Bone marrow (tissue), 2 donors: ENCODE measurements around the gene ZNF747.

Experiments
- DNase-seq, 2 donors: peaks; one replicate each; lab custom pipeline; 2025; lab: John Stamatoyannopoulos, UW

The ZNF747 gene

GRCh38 chr16:30534368-30535105 lies at the start of gene ZNF747:
Gene ZNF747 (minus strand): TSS chr16:30534858. CDS start chr16:30534679, 179 bp downstream.
- DNase-seq, result peak; percentile 50 to 68

GRCh38 chr16:30582611-30583340 lies 48.1 kb upstream of the ZNF747 start:
- no peak for DNase-seq

- no peak for DNase-seq
Measured at GRCh38 chr16:30581457-30581856, 46.8 kb upstream of the ZNF747 start.

- DNase-seq, result no peak
Measured at GRCh38 chr16:30574678-30575077, 40.0 kb upstream of the ZNF747 start.

- peak; percentile 89 to 98 for DNase-seq
Measured at GRCh38 chr16:30571445-30572322, 37.0 kb upstream of the ZNF747 start, which contains the start of gene ZNF688. Gene ZNF688 (minus strand): TSS chr16:30571714. CDS start chr16:30571629, 85 bp downstream.

- no peak for DNase-seq
Measured at GRCh38 chr16:30570636-30571444, 36.2 kb upstream of the ZNF747 start.

- DNase-seq, result no peak
Measured at GRCh38 chr16:30569746-30570635, 35.3 kb upstream of the ZNF747 start.

- no peak for DNase-seq
Measured at GRCh38 chr16:30569281-30569680, 34.6 kb upstream of the ZNF747 start.

GRCh38 chr16:30567991-30568638 lies 33.5 kb upstream of the ZNF747 start:
- DNase-seq, result peak; percentile 18 to 95

GRCh38 chr16:30567160-30567990 lies 32.7 kb upstream of the ZNF747 start:
- DNase-seq, result peak in 1 of 2 donors; percentile 10

GRCh38 chr16:30566531-30566930 lies 31.9 kb upstream of the ZNF747 start:
- DNase-seq, result no peak

GRCh38 chr16:30565984-30566383 lies 31.3 kb upstream of the ZNF747 start:
- DNase-seq, result no peak

- DNase-seq, result no peak
Measured at GRCh38 chr16:30565526-30565925, 30.9 kb upstream of the ZNF747 start.

GRCh38 chr16:30562021-30562420 lies 27.4 kb upstream of the ZNF747 start:
- DNase-seq, result no peak

GRCh38 chr16:30561089-30561816 lies 26.6 kb upstream of the ZNF747 start:
- peak; percentile 40 to 67 for DNase-seq

GRCh38 chr16:30559690-30560089 lies 25.0 kb upstream of the ZNF747 start:
- DNase-seq, result no peak

- DNase-seq, result no peak
Measured at GRCh38 chr16:30558789-30559377, 24.2 kb upstream of the ZNF747 start.
